ELF-1 (cell line): ENCODE measurements around the gene INPP5A.
"Not testable (repeated sequence)": the region's sequence is repeated elsewhere in the genome, so short reads cannot be mapped to it uniquely, and the experiment has no call there.

ENCODE experiments used
- DNase-seq: peaks from one replicate; pipeline ENCODE4 v3.0.0-alpha.2; 2016; ENCODE audit warnings: low read depth, low spot score

INPP5A gene

GRCh38 chr10:132537684-132538001 lies at the start of gene INPP5A:
Gene INPP5A, plus strand, starts transcription at chr10:132537787. Its CDS starts 310 bp downstream, at chr10:132538097.
- DNase-seq: no peak

GRCh38 chr10:132488231-132488821 lies 49.3 kb upstream of the INPP5A start:
- no peak for DNase-seq

DNA sequence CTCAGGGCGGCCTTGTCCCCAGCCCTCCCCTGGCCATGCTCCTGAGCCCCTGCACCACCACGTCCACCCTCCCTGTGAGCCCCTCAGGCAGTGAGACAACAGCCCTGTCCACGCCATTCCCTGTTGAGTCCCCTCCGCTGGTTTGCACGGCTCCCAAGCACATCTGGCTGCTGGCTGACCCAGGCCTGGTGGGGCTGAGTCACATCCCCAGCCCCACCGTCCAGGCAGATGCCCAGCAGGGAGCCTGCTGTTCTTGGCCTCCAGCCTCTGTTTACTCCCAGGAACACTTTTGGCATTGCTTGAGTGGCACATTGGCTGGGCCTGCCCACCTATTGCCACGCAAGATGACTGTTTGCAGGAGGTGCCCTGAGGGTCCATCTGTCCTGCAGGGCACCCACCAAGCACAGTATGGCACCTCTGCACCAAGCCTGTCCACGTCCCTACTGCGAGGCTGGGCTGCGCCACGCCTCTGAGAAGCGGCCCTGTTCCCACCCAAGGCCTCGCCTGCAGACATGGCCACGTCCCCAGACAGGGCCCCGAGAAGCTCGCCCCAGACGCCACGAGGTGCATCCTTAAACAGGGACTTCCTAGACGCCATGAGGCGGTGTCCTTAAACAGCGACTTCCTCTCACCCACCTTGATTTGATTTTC lies 48.4 kb upstream of the INPP5A start:
- DNase-seq: no peak

- DNase-seq: no peak
Observed at GRCh38 chr10:132489704-132490534, 47.7 kb upstream of the INPP5A start.

- DNase-seq: not testable (repeated sequence)
Observed at GRCh38 chr10:132491534-132491933, 46.1 kb upstream of the INPP5A start.

DNA sequence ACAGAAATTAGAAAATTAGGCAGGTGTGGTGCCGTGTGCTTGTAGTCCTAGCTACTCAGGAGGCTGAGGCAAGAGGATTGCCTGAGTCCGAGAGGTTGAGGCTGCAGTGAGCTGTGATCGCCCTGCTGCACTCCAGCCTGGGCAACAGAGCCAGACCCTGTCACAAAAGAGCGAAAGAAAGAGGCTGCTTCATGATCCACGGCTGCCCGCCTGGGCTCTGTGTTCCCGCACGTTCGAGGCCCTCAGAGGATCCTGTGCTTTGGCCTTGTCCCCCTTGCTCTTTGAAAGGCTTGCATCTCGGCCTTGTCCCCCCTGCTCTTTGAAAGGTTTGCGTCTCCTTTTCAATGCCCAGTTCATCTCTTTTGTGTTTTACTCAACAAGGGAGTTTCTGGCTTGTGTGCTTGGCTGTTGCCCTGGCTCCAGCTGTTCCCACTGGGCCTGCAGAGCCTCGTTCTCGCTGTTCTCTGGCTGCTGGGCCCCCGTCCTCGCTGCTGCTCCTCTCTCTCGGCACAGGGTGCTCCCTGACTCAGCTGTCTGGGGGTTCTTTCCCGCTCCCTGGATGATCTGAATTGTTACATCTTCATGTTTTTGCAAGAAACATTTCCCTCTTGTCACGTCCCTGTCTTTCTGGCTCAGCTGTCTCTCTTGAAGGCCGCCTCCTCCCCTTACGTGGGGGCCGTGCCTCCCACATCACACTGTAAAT lies 45.1 kb upstream of the INPP5A start:
- DNase-seq: no peak

DNA sequence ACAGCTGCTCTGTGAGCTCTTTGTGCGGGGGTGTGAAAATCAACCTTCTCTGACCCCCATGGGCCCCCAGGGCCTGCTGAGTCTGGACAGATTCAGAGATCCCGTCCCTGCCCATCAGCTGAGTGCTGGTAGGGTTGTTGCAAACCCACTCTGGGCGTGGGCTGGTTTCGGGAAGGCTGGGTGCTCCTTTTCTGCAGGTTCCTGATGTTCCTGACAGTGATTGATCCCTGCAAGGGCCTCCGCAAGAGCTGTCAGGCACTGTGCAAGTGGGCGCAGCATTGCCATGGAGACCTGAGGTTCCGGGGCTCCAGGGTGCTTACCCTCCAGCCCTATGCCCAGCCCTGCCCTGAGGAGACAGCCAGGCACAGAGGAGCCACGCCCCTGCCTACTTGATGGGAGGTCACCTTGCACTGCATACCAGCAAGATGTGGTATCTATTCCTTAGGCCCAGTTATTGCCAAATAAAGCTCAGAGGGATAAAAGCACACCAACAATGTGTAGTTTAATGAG lies 44.3 kb upstream of the INPP5A start:
- DNase-seq: no peak

GRCh38 chr10:132493756-132494290 lies 43.8 kb upstream of the INPP5A start:
- DNase-seq: no peak

GRCh38 chr10:132494866-132495630 lies 42.5 kb upstream of the INPP5A start:
- DNase-seq: no peak

GRCh38 chr10:132496360-132497062 lies 41.1 kb upstream of the INPP5A start:
- no peak for DNase-seq

DNA sequence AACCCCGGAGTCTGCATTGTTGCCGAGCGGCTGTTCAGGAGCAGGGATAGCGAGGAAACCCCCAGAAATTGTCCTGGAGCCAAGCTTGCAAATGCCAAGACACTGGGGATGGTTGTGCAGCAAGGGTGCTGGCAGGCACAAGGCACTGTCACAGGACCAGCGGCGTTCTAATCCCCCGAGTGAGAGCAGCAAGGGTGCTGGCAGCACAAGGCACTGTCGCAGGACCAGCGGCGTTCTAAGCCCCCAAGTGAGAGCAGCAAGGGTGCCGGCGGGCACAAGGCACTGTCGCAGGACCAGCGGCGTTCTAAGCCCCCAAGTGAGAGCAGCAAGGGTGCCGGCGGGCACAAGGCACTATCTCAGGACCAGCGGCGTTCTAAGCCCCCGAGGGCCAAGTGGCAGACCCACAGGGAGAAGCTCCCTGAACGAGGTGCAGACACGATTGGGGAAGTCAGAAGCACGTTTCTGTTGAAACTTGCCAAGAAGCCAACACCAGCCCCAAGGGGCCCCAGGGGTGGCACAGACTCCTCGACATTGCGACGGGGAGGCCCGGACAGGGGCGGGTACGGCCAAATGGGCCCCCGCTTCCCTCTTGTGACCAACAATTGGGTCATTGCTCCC lies 40.4 kb upstream of the INPP5A start:
- DNase-seq: no peak

GRCh38 chr10:132497861-132498561 lies 39.6 kb upstream of the INPP5A start:
- no peak for DNase-seq

- DNase-seq: no peak
Observed at GRCh38 chr10:132498562-132499366, 38.8 kb upstream of the INPP5A start.

DNA sequence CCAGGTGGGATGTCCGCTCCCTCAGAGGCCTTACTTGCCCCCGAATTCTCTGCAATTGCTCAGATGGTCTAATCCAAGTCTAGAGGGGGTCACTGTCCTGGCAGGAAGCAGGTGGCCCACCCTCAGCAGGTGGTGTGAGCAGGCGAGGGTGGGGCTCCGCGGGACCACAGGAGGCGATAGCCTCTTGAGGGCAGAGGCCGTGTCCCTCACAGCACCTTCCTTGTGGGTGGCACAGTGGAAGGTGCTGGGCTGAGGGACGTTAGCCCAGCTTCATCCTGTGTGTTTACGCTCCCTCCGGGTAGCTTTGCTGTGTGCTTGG lies 38.3 kb upstream of the INPP5A start:
- no peak for DNase-seq

- DNase-seq: no peak
Observed at GRCh38 chr10:132500781-132501415, 36.7 kb upstream of the INPP5A start.

GRCh38 chr10:132502544-132503300 lies 34.9 kb upstream of the INPP5A start:
- no peak for DNase-seq
